ENCODE measurements around the gene APOM. TPM values are rescaled to one million over a fixed set of nuclear protein-coding genes. Genes with fewer than 3 reads are reported as not detected.

APOM gene
- total RNA-seq, 1 donor from 2014 or later, result 0.80 TPM

DNA sequence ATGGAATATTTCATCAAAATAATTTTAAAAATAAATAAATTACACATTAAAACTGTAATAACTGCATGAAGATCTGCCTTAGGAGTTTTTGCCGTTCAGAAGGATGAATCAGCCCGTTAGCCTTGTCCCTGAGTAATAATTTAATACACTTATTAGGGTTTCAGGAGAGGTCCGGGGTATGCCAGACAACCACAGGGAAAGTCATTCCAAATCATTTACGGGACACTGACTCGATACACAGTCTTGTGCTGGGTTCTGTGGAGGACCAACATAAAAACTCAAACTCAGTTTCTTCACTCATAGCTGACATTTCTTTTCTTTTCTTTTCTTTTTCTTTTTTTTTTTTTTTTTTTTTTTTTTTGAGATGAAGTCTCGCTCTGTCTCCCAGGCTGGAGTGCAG is 50.2 kb downstream of the APOM start:
- no peak for DNase-seq (ENCODE audit: low read depth)

DNA sequence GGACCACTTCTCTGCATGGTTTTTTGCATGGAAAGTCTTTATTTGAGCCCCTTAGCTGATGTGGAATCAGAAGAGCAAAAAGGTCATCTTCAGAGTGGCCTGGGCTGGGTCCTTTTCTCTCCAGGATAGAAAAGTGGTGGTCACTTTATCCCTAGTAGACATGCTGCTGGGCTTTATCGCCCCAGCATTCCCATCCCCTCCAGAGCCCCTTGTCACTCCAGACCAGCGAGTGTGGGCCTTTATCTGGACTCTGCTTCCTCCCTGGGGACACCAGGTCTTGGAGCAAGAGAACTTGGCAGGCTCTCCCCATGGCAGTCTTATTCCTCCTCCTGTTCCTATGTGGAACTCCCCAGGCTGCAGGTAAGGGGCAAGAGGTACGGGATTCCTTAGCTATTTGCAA is 50.9 kb downstream of the APOM start, which contains the start of gene LY6G6F:
TSS of gene LY6G6F (plus strand) at position 268 of the 400 bp plus-strand sequence. CDS start at position 309, 41 bp downstream.
- DNase-seq (ENCODE audit: low read depth), result no peak

DNA sequence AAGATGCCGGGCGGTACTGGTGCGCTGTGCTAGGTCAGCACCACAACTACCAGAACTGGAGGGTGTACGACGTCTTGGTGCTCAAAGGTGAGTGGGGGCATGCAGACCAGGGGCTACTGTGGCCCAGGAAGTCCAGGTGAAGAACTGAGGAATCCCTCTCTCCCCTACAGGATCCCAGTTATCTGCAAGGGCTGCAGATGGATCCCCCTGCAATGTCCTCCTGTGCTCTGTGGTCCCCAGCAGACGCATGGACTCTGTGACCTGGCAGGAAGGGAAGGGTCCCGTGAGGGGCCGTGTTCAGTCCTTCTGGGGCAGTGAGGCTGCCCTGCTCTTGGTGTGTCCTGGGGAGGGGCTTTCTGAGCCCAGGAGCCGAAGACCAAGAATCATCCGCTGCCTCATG is 52.0 kb downstream of the APOM start:
- no peak for DNase-seq (ENCODE audit: low read depth)

Other genes starting within 250 kb of the APOM start
- 5.3 and 17.5 TPM in 2 replicates for gene MICB, start 157.7 kb upstream of the APOM start, total RNA-seq
- 0.15 TPM in 1 of 2 replicates, not detected in the other for gene MCCD1, start 126.9 kb upstream of the APOM start, total RNA-seq
- gene DDX39B, start 113.9 kb upstream of the APOM start, total RNA-seq, result 234 and 346 TPM in 2 replicates
- 1.0 TPM in 1 of 2 replicates, not detected in the other for gene ATP6V1G2, start 109.3 kb upstream of the APOM start, total RNA-seq
- 17.6 and 30.0 TPM in 2 replicates for gene NFKBIL1, start 108.3 kb upstream of the APOM start, total RNA-seq
- not detected in 2 replicates for gene LTA, start 83.6 kb upstream of the APOM start, total RNA-seq
- gene TNF, start 80.3 kb upstream of the APOM start, total RNA-seq, result 2.4 and 7.8 TPM in 2 replicates
- 7.0 and 35.1 TPM in 2 replicates for gene LTB, start 73.5 kb upstream of the APOM start, total RNA-seq
- gene LST1, start 69.6 kb upstream of the APOM start, total RNA-seq, result not detected in 2 replicates
- gene NCR3, start 62.9 kb upstream of the APOM start, total RNA-seq, result not detected in 2 replicates
- gene AIF1, start 40.7 kb upstream of the APOM start, total RNA-seq, result not detected in 2 replicates
- 13.9 and 90.6 TPM in 2 replicates for gene PRRC2A, start 35.2 kb upstream of the APOM start, total RNA-seq
- gene BAG6, start 3.2 kb upstream of the APOM start, total RNA-seq, result 130 and 241 TPM in 2 replicates
- 28.6 and 32.0 TPM in 2 replicates for gene C6orf47, start 4.9 kb downstream of the APOM start, total RNA-seq
- gene GPANK1, start 9.1 kb downstream of the APOM start, total RNA-seq, result 9.1 and 16.0 TPM in 2 replicates
- 116 and 121 TPM in 2 replicates for gene CSNK2B, start 10.2 kb downstream of the APOM start, total RNA-seq
- 2.6 TPM in 1 of 2 replicates, not detected in the other for gene LY6G5B, start 14.1 kb downstream of the APOM start, total RNA-seq
- 0.40 TPM in 1 of 2 replicates, not detected in the other for gene LY6G5C, start 25.2 kb downstream of the APOM start, total RNA-seq
- 54.7 and 56.6 TPM in 2 replicates for gene ABHD16A, start 47.4 kb downstream of the APOM start, total RNA-seq
- gene LY6G6F, start 51.0 kb downstream of the APOM start, total RNA-seq, result not detected in 2 replicates
- gene LY6G6D, start 59.5 kb downstream of the APOM start, total RNA-seq, result not detected in 2 replicates
- not detected in 2 replicates for gene LY6G6C, start 65.9 kb downstream of the APOM start, total RNA-seq
- not detected in 2 replicates for gene MPIG6B, start 67.5 kb downstream of the APOM start, total RNA-seq
- 101 and 121 TPM in 2 replicates for gene DDAH2, start 73.4 kb downstream of the APOM start, total RNA-seq
- 345 and 2,008 TPM in 2 replicates for gene CLIC1, start 80.6 kb downstream of the APOM start, total RNA-seq
- 4.4 and 6.6 TPM in 2 replicates for gene MSH5, start 84.1 kb downstream of the APOM start, total RNA-seq
- 0.50 and 0.69 TPM in 2 replicates for gene SAPCD1, start 106.8 kb downstream of the APOM start, total RNA-seq
- 2.6 and 8.5 TPM in 2 replicates for gene VWA7, start 121.4 kb downstream of the APOM start, total RNA-seq
- 67.4 and 103 TPM in 2 replicates for gene VARS1, start 139.9 kb downstream of the APOM start, total RNA-seq
- 16.6 and 46.9 TPM in 2 replicates for gene LSM2, start 151.1 kb downstream of the APOM start, total RNA-seq
- 0.87 and 2.0 TPM in 2 replicates for gene HSPA1L, start 159.4 kb downstream of the APOM start, total RNA-seq
- gene HSPA1A, start 159.6 kb downstream of the APOM start, total RNA-seq, result 178 and 296 TPM in 2 replicates
- 197 and 264 TPM in 2 replicates for gene HSPA1B, start 171.8 kb downstream of the APOM start, total RNA-seq
- gene NEU1, start 206.9 kb downstream of the APOM start, total RNA-seq, result 104 and 112 TPM in 2 replicates
- gene SLC44A4, start 223.1 kb downstream of the APOM start, total RNA-seq, result 1.1 and 26.6 TPM in 2 replicates
- gene EHMT2, start 241.8 kb downstream of the APOM start, total RNA-seq, result 37.7 and 72.3 TPM in 2 replicates
- gene ZBTB12, start 246.2 kb downstream of the APOM start, total RNA-seq, result 0.69 and 5.9 TPM in 2 replicates

Measured in renal cortical epithelial cell (primary cell).